Thyroid gland (tissue), 4 donors: ENCODE measurements around the gene NUDT14.

Experiments
- CTCF ChIP-seq, 6 experiments: fragments of 200-600 bp in 3 of 6; fragments of 450-650 bp in 3 of 6; sonication (generic) in 3 of 6; IDR thresholded peaks; one replicate each; pipeline ENCODE4 v1.5.1; 2016 to 2019; ENCODE audit warnings: antibody characterized with exemption in 6 of 6, mild to moderate bottlenecking in 2 of 6, inconsistent platforms in 1 of 6, moderate library complexity in 1 of 6
- POLR2A ChIP-seq, 2 donors: fragments of 450-650 bp; IDR thresholded peaks; one replicate each; pipeline ENCODE4 v1.6.1; 2017; ENCODE audit warnings: antibody characterized with exemption in 2 of 2, mild to moderate bottlenecking in 2 of 2, moderate library complexity in 1 of 2

GRCh38 chr14:105132921-105133654 lies 48.0 kb downstream of the NUDT14 start:
- TF ChIP-seq CTCF (IDR thresholded peaks at IDR 0.05) (no peak), POLR2A (IDR thresholded peaks at IDR 0.05) (no peak)
